Activated CD8-positive, alpha-beta memory T cell treated with anti-CD3 and anti-CD28 coated beads, Interleukin-2, amount 50 U/mL, for 24 hours (primary cell): Measurements from ENCODE around the gene TLL1.

ENCODE experiments used
- DNase-seq: peaks from one replicate; pipeline ENCODE4 v3.0.0-alpha.2; 2020; ENCODE audit errors: extremely low read depth

Gene TLL1

GRCh38 chr4:165872461-165873297 lies at the start of gene TLL1:
TLL1 (plus strand) TSS chr4:165873237; CDS start chr4:165873905, 668 bp downstream.
- DNase-seq, result no peak

- DNase-seq, result no peak
These were observed 46.9 kb upstream of the TLL1 start for GRCh38 chr4:165826166-165826565.

- DNase-seq, result no peak
These were observed 46.0 kb upstream of the TLL1 start for GRCh38 chr4:165827018-165827417.

- no peak for DNase-seq
These were observed 44.1 kb upstream of the TLL1 start for GRCh38 chr4:165828928-165829327.

GRCh38 chr4:165834116-165834515 lies 38.9 kb upstream of the TLL1 start:
- DNase-seq, result no peak

GRCh38 chr4:165838575-165838974 lies 34.5 kb upstream of the TLL1 start:
- DNase-seq, result no peak

GRCh38 chr4:165839615-165840333 lies 33.3 kb upstream of the TLL1 start:
- DNase-seq, result no peak

GRCh38 chr4:165842684-165843083 lies 30.4 kb upstream of the TLL1 start:
- DNase-seq, result no peak

GRCh38 chr4:165844161-165844560 lies 28.9 kb upstream of the TLL1 start:
- DNase-seq, result no peak

- no peak for DNase-seq
These were observed 21.8 kb upstream of the TLL1 start for GRCh38 chr4:165851256-165851655.

- no peak for DNase-seq
These were observed 17.8 kb upstream of the TLL1 start for GRCh38 chr4:165855191-165855590.

- no peak for DNase-seq
These were observed 11.7 kb upstream of the TLL1 start for GRCh38 chr4:165861363-165861762.

- no peak for DNase-seq
These were observed 8.8 kb upstream of the TLL1 start for GRCh38 chr4:165864271-165864670.

- DNase-seq, result no peak
These were observed 6.9 kb upstream of the TLL1 start for GRCh38 chr4:165866019-165866650.

- no peak for DNase-seq
These were observed 5.1 kb upstream of the TLL1 start for GRCh38 chr4:165867961-165868360.

- no peak for DNase-seq
These were observed 448 bp downstream of the TLL1 start for GRCh38 chr4:165873298-165874071.

- DNase-seq, result no peak
These were observed 1.2 kb downstream of the TLL1 start for GRCh38 chr4:165874072-165874790.

GRCh38 chr4:165874791-165875371 lies 1.8 kb downstream of the TLL1 start:
- DNase-seq, result no peak

- no peak for DNase-seq
These were observed 2.4 kb downstream of the TLL1 start for GRCh38 chr4:165875446-165875845.

GRCh38 chr4:165877286-165877685 lies 4.2 kb downstream of the TLL1 start:
- no peak for DNase-seq

GRCh38 chr4:165879641-165880040 lies 6.6 kb downstream of the TLL1 start:
- no peak for DNase-seq
